OCI-LY7 (cell line): ENCODE measurements around the gene APOO. TPM values are rescaled to one million over a fixed set of nuclear protein-coding genes. Genes with fewer than 3 reads are reported as not detected.

Experiments used
- BruUV-seq: library from RNA; stranded (reverse); fragments of 400-500 nt; replicated peaks from 2 replicates; lab custom pipeline; 2021; lab: Mats Ljungman, UMichigan
- CTCF ChIA-PET: fragments of 300-600 bp; sonication (Branson Sonifier 250); formaldehyde crosslinking; loops from one replicate; lab custom pipeline; 2022; ENCODE audit warnings: antibody characterized with exemption; ENCODE audit not compliant: unreplicated experiment; lab: Charles Lee
- POLR2A ChIA-PET: fragments of 300-600 bp; sonication (Branson Sonifier 250); formaldehyde crosslinking; loops from one replicate; lab custom pipeline; 2022; ENCODE audit warnings: antibody characterized with exemption; lab: Charles Lee
- DNase-seq: peaks from one replicate; pipeline ENCODE4 v3.0.0-alpha.2; 2015; ENCODE audit warnings: low spot score
- H2AFZ ChIP-seq: fragments of 200-600 bp; sonication (generic), shearing (Covaris generic); 2 replicates; pipeline ENCODE4 v1.6.1; 2014; ENCODE audit warnings: mild to moderate bottlenecking, antibody characterized with exemption, low read length, moderate library complexity
- H3K27ac ChIP-seq: fragments of 200-600 bp; sonication (generic); 2 replicates; pipeline ENCODE4 v1.5.1; 2014; ENCODE audit warnings: mixed run types, low read depth, mild to moderate bottlenecking, moderate library complexity, low read length, inconsistent platforms; ENCODE audit not compliant: poor library complexity, severe bottlenecking
- H3K36me3 ChIP-seq: fragments of 200-600 bp; sonication (generic); 2 replicates; pipeline ENCODE4 v1.6.1; 2014; ENCODE audit warnings: mild to moderate bottlenecking, antibody characterized with exemption, low read length, moderate library complexity, mixed read lengths; ENCODE audit not compliant: insufficient read depth
- H3K4me1 ChIP-seq: fragments of 200-600 bp; sonication (generic); 2 replicates; pipeline ENCODE4 v1.5.1; 2014; ENCODE audit warnings: mild to moderate bottlenecking, low read length; ENCODE audit not compliant: insufficient read depth, poor library complexity, severe bottlenecking
- H3K4me2 ChIP-seq: fragments of 200-600 bp; sonication (generic); 2 replicates; pipeline ENCODE4 v1.6.1; 2014; ENCODE audit warnings: mild to moderate bottlenecking, low read length
- H3K4me3 ChIP-seq: fragments of 200-600 bp; sonication (generic); 2 replicates; pipeline ENCODE4 v1.5.1; 2014; ENCODE audit warnings: mild to moderate bottlenecking, low read depth, low read length; ENCODE audit not compliant: poor library complexity, severe bottlenecking
- H3K79me2 ChIP-seq: fragments of 200-600 bp; sonication (generic); 2 replicates; pipeline ENCODE4 v1.6.1; 2016; ENCODE audit warnings: low read depth, mild to moderate bottlenecking, low read length, moderate library complexity, mixed read lengths; ENCODE audit not compliant: insufficient read depth
- H3K9me2 ChIP-seq: fragments of 200-600 bp; sonication (generic); 2 replicates; pipeline ENCODE4 v1.6.1; 2016; ENCODE audit warnings: mild to moderate bottlenecking, low read length, mixed read lengths; ENCODE audit not compliant: insufficient read depth
- H3K9me3 ChIP-seq: fragments of 200-600 bp; sonication (generic); 2 replicates; pipeline ENCODE4 v1.6.1; 2014; ENCODE audit warnings: mild to moderate bottlenecking, mixed run types, low read length, mixed read lengths
- H4K20me1 ChIP-seq: fragments of 200-600 bp; sonication (generic); 2 replicates; pipeline ENCODE4 v1.6.1; 2014; ENCODE audit warnings: mild to moderate bottlenecking, antibody characterized with exemption, low read length, moderate library complexity, mixed read lengths; ENCODE audit not compliant: insufficient read depth
- EZH2phosphoT487 ChIP-seq: fragments of 200-600 bp; sonication (generic); IDR thresholded peaks from 2 replicates; pipeline ENCODE4 v1.6.1; 2018; ENCODE audit warnings: low read depth, borderline replicate concordance, mild to moderate bottlenecking, mixed run types, antibody characterized with exemption, low read length, moderate library complexity, mixed read lengths
- intact Hi-C: fragments of 100-400 bp; cut with micrococcal nuclease; formaldehyde crosslinking; loops from one replicate; pipeline ENCODE4 v1.10.0; 2022; ENCODE audit not compliant: unreplicated experiment
- total RNA-seq, 2 experiments: library from RNA; depleted of rRNA in 1 of 2; stranded (reverse); fragments of >200 nt in 1 of 2; shearing (Covaris generic) in 1 of 2; gene quantifications; 2 replicates each; pipeline ENCODE4 v1.2.3, GENCODE V29; 2014 to 2022
- TF ChIP-seq, protein P1 (sequence below): fragments of 200-600 bp; sonication (generic); conservative IDR thresholded peaks from 2 replicates; pipeline ENCODE4 v1.5.1; 2014; ENCODE audit warnings: mild to moderate bottlenecking, antibody characterized with exemption, low read length, moderate library complexity, mixed read lengths

Gene APOO
- total RNA-seq, 2 experiments from 2014 or later: 17.5 to 18.1 TPM

DNA sequence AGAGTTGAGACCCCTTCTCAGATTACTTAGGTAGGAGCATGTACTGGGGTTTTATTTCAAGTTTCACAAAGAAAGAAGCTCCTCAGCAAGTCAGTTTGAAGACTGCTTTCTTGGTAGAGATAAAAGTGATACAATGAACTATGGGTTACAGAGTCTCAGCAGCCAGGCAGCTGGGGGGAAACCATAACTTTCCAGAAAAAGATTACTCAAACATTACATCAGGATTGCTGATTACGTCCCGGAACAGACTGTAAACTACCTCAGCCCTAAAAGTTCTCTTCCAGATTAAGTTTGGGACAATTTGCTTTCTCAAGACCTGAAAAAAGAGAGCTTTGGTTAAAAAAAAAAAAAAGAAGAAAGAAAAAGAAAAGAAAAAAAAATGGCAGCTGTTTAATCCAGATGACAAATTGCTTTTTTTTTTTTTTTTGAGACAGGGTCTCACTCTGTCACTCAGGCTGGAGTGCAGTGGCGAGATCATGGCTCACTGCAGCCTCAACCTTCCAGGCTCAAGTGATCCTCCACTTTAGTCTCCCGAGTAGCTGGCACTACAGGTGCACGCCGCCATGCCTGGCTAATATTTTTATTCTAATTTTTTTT, 108.2 kb downstream of the APOO start:
- H3K4me3 ChIP-seq: no peak overlapping the region
- no peaks in the 10 kb centered on the region for H3K9me2 ChIP-seq
- H3K36me3 ChIP-seq: no peaks in the 10 kb centered on the region
- intact Hi-C loops: no loop called here
- H3K9me3 ChIP-seq: no peaks in the 10 kb centered on the region
- H4K20me1 ChIP-seq: no peaks in the 10 kb centered on the region
- H3K4me1 ChIP-seq: peaks cover 11% of the 10 kb centered on the region
- no peak overlapping the region for H3K4me2 ChIP-seq
- no peak for DNase-seq
- ChIA-PET POLR2A (interaction anchor here (1.3 kb wide), 1 partner anchor 8 kb away, joined by 3 read pairs; no protein-coding TSS in a partner anchor), CTCF (interaction anchor here (0.6 kb wide), 1 partner anchor 14 kb away, joined by 3 read pairs; no protein-coding TSS in a partner anchor)
- no peak overlapping the region for H2AFZ ChIP-seq
- no peaks in the 10 kb centered on the region for H3K79me2 ChIP-seq
- H3K27ac ChIP-seq: no peak overlapping the region
- BruUV-seq: no TSS peak
- no peak for TF ChIP-seq EZH2phosphoT487
- TF ChIP-seq, protein P1, sequence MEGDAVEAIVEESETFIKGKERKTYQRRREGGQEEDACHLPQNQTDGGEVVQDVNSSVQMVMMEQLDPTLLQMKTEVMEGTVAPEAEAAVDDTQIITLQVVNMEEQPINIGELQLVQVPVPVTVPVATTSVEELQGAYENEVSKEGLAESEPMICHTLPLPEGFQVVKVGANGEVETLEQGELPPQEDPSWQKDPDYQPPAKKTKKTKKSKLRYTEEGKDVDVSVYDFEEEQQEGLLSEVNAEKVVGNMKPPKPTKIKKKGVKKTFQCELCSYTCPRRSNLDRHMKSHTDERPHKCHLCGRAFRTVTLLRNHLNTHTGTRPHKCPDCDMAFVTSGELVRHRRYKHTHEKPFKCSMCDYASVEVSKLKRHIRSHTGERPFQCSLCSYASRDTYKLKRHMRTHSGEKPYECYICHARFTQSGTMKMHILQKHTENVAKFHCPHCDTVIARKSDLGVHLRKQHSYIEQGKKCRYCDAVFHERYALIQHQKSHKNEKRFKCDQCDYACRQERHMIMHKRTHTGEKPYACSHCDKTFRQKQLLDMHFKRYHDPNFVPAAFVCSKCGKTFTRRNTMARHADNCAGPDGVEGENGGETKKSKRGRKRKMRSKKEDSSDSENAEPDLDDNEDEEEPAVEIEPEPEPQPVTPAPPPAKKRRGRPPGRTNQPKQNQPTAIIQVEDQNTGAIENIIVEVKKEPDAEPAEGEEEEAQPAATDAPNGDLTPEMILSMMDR: no peak

DNA sequence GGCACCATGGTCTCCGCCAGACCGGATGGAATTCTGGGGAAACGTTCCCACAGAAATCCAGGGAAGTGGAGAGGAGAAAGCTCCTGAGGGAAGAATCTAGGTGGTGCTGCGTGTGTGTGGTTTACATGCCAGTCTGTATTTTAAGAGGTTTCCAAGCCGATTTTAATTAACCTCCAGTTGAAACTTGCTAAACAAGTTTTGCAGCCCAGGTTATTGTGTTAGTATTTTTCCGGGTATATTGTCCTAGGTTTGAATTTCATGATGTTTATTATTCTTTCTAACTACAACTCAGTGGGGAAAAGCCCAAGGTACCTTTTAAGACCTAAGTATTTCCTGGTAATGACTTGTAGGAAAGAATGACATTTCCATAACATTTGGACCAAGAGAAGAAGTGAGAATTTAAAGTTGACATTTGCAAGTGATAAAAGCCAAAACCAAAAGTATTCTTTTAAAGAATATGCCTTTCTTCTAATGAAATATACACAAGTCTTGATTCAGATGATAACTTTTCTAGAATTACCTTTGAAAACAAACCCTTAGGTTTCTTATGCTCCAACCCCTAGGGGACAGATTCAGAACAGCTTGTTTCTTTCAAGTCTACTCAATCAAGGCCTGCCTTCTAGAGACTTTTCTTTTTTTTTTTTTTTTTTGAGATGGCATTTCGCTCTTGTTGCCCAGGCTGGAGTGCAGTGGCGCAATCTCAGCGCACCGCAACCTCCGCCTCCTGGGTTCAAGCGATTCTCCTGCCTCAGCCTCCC, 110.2 kb downstream of the APOO start:
- Histone ChIP-seq H2AFZ (no peak overlapping the region), H3K9me3 (no peaks in the 10 kb centered on the region), H3K4me1 (peaks cover 10% of the 10 kb centered on the region), H3K4me2 (no peak overlapping the region), H3K36me3 (no peaks in the 10 kb centered on the region), H3K79me2 (no peaks in the 10 kb centered on the region), H3K27ac (no peak overlapping the region), H3K9me2 (no peaks in the 10 kb centered on the region), H4K20me1 (no peaks in the 10 kb centered on the region), H3K4me3 (no peak overlapping the region)
- no TSS peak for BruUV-seq
- POLR2A ChIA-PET: no interaction called here
- intact Hi-C loops: no loop called here
- CTCF ChIA-PET: no interaction called here
- no peak for DNase-seq
- TF ChIP-seq, protein P1: no peak
- no peak for TF ChIP-seq EZH2phosphoT487

DNA sequence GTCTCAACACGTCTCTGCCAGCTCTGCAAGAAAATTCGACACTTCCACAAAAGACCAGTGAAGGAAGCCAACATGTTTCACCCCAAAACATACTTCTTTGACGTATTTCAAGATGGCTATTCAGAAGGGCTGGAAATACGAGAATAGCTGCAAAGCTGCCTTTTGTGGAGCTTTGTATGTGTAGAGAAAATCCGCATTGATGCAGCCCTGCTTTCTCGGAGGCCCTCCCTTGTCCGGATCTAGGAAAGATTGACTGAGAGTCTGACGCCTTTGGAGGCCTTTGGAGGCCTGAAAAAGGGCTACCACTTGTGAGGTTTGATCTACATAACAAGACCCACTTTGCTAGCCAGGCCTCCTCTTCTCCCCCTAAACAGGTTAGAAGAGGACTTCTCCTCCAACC, 112.5 kb downstream of the APOO start:
- TF ChIP-seq, protein P1: no peak
- no peak for TF ChIP-seq EZH2phosphoT487
- no peaks in the 10 kb centered on the region for H3K36me3 ChIP-seq
- intact Hi-C loops: no loop called here
- no peak overlapping the region for H3K27ac ChIP-seq
- ChIA-PET POLR2A (no interaction called here), CTCF (no interaction called here)
- peaks cover 5% of the 10 kb centered on the region for H3K4me1 ChIP-seq
- H3K4me2 ChIP-seq: no peak overlapping the region
- no peaks in the 10 kb centered on the region for H4K20me1 ChIP-seq
- H2AFZ ChIP-seq: no peak overlapping the region
- H3K79me2 ChIP-seq: no peaks in the 10 kb centered on the region
- no peaks in the 10 kb centered on the region for H3K9me2 ChIP-seq
- H3K9me3 ChIP-seq: no peaks in the 10 kb centered on the region
- H3K4me3 ChIP-seq: no peak overlapping the region
- DNase-seq: no peak
- no TSS peak for BruUV-seq
